Sigmoid colon (tissue), 4 donors: Measurements from ENCODE around the gene PGAP2.

Experiments
- CTCF ChIP-seq, 4 experiments: fragments of 450-650 bp in 3 of 4; fragments of 200-600 bp in 1 of 4; IDR thresholded peaks; one replicate each; pipeline ENCODE4 v1.5.1; 2016 to 2019; ENCODE audit warnings: antibody characterized with exemption in 4 of 4, mild to moderate bottlenecking in 3 of 4, moderate library complexity in 2 of 4
- EP300 ChIP-seq, 4 donors: sonication (generic); formaldehyde crosslinking; IDR thresholded peaks; one replicate each; pipeline ENCODE4 v1.6.1; 2017; ENCODE audit warnings: antibody characterized with exemption in 4 of 4
- POLR2A ChIP-seq, 2 donors: fragments of 450-650 bp; IDR thresholded peaks; one replicate each; pipeline ENCODE4 v1.6.1; 2016; ENCODE audit warnings: antibody characterized with exemption in 2 of 2, mild to moderate bottlenecking in 2 of 2, moderate library complexity in 2 of 2

- TF ChIP-seq CTCF (IDR thresholded peaks at IDR 0.05) (no peak), POLR2A (IDR thresholded peaks at IDR 0.05) (no peak), EP300 (IDR thresholded peaks at IDR 0.05) (no peak)
Observed at GRCh38 chr11:3796801-3797328, 11.5 kb upstream of the PGAP2 start.
